GM21619 (cell line): ENCODE results near the gene IGFBPL1.
A peak's percentile ranks its signal among the peaks of the same experiment; 100 is the strongest.

Source experiments
- ATAC-seq: cut with Tn5 transposase; IDR thresholded peaks from one replicate; pipeline ENCODE4 v1.9.1; 2021; ENCODE audit not compliant: unreplicated experiment

Gene IGFBPL1, protein sequence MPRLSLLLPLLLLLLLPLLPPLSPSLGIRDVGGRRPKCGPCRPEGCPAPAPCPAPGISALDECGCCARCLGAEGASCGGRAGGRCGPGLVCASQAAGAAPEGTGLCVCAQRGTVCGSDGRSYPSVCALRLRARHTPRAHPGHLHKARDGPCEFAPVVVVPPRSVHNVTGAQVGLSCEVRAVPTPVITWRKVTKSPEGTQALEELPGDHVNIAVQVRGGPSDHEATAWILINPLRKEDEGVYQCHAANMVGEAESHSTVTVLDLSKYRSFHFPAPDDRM

DNA sequence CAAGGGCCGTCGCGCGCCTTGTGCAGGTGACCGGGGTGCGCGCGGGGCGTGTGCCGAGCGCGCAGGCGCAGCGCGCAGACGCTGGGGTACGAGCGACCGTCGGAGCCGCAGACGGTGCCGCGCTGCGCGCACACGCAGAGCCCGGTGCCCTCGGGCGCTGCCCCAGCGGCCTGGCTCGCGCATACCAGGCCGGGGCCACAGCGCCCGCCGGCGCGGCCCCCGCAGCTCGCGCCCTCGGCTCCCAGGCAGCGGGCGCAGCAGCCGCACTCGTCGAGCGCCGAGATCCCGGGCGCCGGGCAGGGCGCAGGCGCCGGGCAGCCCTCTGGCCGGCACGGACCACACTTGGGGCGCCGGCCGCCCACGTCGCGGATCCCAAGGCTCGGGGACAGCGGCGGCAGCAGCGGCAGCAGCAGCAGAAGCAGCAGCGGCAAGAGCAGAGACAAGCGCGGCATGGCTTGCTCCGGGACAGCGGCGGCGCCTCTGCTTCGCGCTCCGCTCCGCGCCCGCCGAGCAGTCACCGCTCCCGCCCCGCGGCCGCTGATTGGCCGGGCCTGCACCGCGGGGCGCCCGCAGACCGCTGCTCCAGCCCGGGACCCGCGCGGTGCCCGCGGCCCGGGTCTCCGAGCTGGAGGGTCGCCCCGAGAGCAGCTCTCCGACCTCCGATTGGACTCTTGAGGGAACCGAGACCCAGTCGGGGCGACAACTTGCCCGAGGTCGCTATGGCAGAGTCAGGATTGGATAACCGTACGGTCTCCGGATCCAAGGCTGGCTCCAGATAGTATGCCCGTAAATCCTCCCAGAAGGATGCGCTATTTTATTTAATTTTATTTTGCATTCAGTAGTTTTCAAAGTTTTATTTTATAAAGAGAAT, at the start of gene IGFBPL1:
Gene IGFBPL1 (minus strand): TSS at position 482 of the 871 bp plus-strand sequence. CDS start 30 bp downstream, at position 452.
- ATAC-seq, result no peak

DNA sequence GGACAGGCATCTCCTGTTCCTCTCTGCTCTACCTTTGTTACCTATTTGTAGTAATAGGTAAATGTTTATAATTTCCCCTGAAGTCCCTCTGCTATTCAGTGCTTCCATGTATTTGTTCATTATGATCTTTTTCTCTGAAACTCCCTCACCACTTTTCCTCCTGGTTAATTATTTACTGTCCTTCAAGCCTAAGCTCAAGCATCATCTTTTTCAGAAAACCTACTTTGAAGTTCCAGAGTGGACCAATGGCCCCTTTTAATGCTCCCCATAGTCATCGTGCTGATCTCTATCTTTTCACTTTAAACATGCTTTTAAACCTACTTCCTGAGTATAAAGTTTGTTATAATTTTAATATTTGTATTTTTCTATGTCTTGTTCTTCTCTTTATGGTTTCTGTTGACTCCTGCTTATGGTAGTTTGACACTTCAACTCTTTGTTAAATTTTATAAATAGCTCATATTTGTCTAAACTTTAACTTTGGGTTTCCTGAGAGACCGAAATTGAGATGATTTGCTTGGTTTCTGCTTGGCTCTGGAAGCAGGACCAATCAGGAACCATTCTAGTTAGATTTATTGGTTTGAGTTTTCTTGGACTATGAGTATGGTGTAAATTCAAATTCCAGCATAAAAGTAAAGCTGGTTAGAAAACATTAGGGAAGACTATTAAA, 48.5 kb upstream of the IGFBPL1 start:
- ATAC-seq, result peak; percentile 73

DNA sequence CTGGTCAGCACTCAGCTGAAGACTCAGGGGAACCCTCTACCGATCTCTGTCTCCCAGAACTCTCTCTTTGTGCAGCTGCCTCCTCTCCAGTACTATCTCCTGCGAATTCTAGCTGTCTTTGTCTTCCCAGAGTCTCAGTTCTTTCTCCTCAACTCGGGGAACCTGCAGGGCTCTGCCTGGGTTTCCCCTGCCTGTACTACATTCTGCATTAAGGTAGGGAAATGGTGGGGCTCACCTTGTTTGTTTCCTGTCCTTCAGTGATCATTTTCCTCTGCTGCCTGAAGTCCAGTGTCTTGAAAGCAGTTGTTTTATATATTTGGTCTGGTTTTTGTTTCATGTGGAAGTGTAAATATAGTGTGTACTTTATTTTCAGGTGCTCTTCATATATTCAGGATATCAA, 43.1 kb upstream of the IGFBPL1 start:
- no peak for ATAC-seq

DNA sequence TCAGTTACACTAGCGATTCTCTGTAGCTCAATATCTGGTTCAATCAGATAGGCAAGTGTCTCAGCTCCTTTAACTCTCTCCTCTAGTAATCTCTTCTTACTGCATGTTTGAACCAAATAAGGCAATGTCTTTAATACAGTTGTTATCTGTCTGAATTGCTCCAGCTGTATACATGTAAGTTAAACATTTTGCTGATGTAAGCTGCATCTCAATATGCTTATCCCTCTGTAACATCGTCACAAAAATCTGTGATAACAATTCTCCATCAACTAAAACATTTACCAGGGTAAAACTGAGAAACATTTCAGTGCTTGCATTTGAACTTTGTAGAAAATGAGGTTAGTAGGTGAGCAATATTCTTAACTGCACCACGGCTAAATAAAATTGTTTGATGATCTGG, 29.6 kb upstream of the IGFBPL1 start:
- no peak for ATAC-seq

DNA sequence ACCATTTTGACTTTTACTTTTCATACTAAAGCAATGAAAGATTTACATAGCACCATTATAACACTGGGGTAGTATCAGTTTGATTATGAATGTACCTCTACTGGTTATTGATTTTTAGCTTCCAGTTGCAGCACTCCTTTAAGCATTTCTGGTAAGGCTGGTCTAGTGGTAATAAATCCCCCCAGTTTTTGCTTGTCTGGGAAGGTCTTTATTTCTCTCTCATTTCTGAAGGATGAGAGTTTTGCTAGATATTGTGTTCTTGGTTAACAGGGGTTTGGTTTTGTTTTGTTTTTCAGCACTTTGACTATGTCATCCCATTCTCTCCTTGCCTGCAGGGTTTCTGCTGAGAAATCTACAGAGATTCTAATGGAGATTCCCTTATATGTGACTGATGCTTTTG, 26.9 kb upstream of the IGFBPL1 start:
- no peak for ATAC-seq

DNA sequence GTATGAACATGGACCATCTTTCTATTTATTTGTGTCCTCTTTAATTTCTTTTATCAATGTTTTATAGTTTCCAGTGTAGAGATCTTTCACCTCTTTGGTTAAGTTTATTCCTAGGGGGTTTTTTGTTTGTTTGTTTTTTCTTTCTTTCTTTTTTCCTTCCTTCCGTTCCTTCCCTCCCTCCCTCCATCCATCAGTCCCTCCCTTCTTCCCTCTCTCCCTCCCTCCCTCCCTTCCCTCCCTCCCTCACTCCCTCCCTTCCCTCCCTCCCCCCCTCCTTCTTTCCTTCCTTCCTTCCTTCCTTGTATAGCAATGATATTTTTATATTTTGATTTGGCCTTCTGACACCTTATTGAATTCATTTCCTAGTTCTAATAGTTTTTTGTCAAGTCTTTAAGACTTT, 23.4 kb upstream of the IGFBPL1 start:
- no peak for ATAC-seq

DNA sequence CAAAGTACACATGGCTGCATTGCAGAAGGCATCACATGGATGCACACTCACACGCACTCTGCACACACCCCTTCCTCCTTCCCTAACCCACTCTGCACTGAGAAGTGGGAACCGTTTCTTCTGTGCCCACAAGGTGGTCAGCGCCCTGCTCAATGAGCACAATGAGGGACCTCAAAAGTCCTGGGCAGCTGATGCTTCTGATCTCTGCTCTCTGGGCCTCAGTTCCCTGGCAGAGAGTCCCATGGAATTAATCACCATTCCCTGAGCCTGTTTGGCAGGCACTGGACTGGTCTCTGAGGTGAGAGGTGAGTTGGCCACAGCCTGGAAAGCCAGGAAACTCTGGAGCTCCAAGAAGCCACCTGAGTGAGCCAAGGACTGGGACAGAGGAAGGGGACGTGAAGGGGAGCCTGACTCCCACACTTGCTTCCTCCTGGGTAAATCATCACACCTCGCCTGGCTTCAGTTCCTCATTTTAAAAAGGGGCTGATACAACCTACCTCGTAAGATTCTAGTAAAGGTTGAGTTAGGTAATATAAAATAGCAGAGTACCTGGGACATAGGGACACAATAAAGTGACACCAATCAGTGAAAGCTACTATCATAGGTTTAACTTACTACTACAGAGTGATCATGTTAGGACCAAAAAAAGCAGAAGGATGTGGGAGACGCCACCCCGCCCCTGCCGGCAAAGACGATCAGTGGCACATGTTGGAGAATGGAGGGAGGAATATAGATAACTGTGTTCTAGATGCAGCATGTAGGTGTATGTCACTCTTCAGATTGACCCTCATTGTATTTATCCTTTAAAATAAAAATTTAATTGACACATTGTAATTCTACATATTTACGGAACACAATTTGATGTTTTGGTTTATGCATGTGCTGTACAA, 21.1 kb upstream of the IGFBPL1 start:
- ATAC-seq, result peak; percentile 94

DNA sequence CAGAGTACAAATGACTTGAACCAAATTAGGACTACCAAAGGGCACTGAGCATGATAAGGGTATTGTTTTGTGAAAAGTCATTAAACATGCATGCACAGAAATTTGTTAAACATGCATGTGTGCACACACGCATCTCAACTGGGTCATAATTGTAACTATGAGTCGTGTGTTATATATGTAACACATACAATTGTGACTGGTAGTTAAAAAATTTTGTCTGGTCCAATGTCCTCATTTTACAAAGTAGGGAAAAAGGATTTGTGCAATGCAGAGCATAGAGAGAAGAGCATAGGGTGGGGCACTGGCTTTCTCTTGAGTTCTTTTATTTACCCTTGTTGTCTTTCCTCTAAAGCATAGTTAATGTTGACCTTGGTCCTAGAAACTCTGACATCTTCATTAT, 19.3 kb upstream of the IGFBPL1 start:
- ATAC-seq, result no peak

DNA sequence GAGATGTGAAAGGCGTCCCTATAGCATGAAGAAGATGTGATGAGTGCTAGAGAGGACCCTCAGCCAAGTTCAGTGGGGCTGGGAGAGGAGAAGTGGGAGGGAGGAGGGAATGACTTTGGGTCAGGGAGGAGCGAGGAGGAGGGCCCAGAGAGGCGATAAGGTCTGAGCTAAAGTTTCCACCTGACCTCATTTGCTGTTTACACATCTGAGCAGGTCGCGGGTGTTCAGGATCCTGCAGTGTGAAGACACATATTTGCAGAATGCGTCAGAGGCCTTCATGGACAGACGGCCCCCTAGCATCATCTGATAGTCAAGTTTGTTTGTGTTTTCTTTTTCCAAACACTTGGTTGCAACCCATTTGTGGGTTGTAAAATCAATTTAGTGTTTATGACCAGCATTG, 18.9 kb upstream of the IGFBPL1 start:
- ATAC-seq, result no peak

DNA sequence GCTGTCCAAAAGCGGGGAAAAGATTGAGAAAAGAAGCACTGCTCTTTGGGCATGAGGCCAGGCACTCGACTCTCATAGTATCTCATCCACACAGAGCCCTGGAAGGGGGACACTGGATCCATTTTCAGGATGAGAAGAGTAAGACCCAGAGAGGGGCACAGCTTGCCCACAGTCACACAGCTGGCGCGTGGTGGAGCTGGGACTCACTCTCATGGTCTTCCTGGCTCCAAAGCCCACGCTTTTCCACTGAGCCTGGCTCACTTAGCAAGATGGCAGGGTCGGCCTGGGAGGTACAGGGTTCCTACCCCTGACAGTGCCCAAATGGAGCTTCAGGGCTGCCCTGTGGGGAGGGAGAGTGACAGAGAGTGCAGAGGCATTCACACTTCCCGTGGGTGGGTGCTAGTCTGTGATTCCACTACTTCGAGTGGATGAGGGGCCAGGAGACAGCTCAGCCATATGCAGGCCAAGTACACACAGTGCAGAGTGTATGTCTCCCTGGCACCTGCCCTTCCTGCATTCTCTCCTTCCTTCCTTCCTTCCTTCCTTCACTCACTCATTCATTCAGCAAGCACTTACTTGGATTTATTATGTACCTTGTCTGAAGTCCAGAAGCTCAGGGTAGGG, 18.3 kb upstream of the IGFBPL1 start:
- ATAC-seq, result no peak

DNA sequence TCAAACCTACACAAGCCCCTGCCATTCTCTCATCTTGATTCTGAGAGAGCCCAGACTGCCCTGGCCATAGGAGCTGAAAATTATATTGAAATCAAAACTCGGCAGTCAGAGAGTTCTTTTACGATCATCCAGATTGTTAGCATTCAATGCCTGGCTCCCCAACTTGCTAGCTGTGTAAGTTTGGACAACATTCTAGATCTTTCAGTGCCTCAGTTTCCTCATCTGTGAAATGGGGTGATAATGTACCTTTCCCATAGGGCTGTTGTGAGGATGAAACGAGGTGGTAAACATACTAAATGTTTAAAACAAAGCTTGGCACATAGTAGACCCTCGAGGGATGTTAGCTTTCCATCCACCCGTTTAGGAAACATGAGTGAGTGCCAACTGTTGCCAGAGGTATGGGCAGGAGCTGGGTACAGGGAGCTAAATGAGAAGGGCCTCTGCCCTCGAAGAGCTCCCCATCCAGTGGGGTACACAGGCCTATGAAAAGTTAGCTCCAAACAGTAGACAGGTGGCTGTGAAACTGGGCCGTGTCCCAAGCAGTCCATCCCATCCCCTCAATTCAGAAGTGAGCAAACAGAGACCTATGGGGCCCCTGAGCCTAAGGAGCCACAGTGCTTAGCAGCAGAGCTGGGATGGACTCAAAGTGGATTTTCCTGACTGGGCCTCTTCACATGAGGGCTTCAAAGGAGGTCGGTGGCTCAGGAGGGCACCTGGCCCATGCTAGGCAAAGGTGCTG, 17.3 kb upstream of the IGFBPL1 start:
- ATAC-seq, result no peak

DNA sequence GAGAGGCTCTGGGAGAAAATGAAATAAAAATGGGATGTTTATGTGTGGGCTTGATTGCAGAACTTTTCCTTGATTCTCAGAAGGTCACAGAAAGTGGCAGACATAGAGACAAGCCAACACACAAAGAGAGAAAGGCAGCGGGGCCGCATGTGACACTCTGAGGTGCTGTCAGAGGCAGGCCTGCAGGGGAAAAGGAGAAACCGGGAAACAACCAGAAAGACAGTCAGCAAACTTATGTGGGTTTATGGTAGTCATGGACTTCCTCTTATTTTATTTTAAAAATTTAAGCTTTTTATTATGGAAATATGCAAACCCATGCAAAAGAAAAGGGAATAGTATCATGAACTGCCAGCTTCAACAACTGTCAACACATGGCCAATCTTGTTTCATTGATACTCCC, 16.3 kb upstream of the IGFBPL1 start:
- ATAC-seq, result no peak

DNA sequence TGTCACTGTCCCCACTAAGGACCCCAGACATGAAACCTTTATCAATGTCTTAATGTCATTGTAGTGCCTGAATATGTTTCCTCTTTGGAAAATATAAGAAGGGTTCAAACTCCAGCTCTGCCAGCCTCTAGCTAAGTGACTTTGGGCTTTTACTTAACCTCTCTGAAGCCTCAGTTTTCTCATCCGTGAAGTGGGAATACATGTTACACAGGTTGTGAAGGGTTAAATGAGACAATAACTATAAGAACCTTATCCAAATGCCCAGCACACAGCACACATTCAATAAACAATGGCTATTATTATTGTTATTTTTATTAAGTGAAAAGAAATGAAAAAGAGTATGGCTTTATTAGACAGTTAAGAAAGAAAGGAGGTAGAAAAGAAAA, 15.7 kb upstream of the IGFBPL1 start:
- ATAC-seq, result no peak

DNA sequence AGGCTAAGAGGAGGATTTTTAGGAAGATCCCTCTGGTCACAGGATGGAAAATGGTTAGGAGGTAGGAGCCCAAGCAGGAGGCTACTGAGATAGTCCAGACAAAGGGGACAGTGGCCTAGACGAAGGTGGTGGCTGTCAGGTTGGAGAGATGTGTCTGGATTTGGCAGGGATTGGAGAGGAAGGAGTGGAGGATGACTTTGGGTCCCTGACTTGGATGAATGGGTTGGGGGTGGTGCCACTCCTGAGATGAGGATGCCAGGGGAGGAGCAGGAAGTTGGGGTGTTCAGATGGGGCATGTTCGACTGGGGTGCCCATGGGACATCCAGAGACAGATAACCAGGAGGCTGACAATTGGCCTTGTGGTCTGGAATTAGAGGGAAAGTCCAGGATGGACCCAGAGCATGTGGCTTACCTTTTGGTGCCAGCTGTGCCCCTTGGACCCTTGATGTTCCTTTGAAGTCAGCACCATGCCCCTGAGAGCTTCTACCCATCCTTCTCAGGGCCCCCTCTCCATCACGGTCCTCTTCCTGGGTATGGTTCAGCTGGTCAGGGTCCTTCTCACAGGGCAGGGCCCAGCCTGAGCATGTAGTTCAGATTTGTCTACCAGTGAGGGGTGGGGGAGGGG, 15.1 kb upstream of the IGFBPL1 start:
- no peak for ATAC-seq

DNA sequence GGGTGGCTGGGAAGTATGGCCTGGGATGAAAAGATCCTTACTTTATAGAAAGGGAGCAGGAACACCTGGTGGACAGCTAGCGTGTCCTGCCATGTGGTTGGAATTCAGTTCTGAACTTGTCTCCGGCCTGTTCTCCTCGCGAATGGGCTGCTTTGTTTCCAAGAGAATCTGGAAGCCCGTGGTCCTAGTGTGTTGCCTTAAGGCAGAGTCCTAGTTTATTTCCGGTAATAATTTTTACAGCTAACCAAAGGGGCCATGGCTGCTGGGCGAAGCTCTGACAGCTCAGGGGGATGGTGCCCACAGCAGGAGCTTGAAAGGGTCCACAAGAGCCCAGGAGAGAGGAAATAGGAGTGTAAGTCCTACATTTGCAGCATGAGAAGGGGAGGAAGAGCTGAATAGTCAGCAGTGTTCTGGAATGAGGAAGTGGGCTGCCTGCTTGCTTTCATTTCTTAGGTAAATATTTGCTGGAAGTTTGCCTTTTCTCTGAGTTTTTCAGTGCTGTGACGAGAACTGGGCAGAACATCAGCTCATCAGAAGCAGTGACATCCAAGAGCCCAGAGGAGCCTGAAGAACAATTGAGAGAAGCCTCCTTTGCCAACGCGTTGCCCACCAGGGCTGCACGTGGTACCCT, 13.1 kb upstream of the IGFBPL1 start:
- peak; percentile 62 for ATAC-seq

DNA sequence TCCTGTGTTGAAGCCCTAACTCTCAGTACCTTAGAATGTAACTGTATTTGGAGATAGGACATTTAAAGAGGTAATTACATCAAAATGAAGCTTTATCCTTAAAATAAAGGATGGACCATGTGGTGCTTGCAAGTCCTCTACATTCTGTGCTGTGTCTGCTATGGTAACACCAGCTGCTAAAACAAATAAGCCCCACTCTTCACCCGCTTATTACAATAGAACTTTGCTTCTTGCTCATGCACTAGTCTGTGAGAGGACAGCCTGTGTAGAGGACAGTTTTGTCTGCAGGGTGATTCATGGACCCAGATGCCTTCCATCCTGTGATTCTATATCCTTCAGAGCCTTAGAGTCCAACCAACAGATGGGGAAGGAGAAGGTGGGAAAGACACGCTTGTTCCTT, 12.5 kb upstream of the IGFBPL1 start:
- no peak for ATAC-seq

DNA sequence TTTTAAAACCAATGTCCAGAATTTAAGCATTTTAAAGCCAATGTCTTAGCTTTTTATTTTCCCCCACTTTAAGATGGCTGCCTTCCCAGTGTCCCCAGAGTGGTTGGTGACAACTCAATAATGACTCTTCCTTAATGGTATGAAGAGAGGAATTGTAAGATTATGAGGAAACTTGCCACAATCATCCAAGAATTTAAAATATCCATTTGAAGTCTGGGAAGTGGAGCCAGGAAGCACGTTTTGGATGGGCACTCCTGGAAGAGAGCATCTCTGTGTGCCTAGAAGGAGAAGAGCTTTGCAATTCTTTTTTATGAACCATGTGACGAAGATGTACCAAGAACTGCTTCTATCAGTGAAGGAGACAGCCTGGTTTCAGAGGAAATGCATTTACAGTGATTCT, 11.3 kb upstream of the IGFBPL1 start:
- ATAC-seq, result no peak

DNA sequence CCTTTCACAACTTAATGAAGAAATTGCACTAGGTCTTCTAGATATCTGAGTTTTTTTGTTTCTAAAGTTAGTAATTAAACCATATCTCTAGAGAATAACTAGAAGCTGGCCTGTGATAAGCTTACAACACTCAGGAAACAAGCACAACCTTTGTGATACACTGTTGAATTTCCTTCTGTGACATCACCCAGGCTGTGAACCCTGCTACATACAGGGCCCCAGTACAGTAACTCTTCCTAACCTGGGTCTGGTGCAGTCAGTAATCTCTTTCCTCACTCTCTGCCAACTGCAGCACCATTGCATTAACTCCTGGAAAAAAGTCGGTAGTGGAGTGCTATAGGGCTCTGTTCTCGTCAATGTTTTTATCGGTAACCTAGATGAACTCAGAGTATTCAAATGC, 10.6 kb upstream of the IGFBPL1 start:
- ATAC-seq, result no peak

DNA sequence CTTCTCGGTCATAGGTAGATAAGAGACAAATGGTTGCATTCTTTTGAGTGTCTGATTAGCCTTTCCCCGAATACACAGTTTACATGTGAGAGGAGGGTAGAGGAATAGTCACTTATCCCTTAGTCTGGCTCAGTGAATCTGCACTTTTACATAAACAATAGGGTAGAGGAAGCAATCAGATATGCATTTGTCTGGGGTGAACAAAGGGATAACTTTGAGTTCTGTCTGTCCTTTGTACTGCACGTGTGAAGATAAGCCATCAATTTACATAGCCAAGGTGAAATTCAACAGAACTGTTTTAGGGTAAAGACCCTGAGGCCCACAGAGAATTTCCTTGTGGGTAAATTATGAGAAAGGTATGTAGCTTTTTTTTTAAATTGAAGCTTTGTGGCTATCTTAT, 10.1 kb upstream of the IGFBPL1 start:
- ATAC-seq, result no peak
